HUDEP-2 (cell line): ENCODE data around the gene TMPRSS6.
A peak's percentile ranks its signal among the peaks of the same experiment; 100 is the strongest.

Source experiments
- DNase-seq, 76 experiments: peaks; one replicate each; lab custom pipeline; 2025; ENCODE audit not compliant: unreplicated experiment in 76 of 76; lab: John Stamatoyannopoulos, UW

Gene TMPRSS6

GRCh38 chr22:37119872-37120271 lies 10.4 kb upstream of the TMPRSS6 start:
- no peak for DNase-seq

GRCh38 chr22:37118083-37118482 lies 8.6 kb upstream of the TMPRSS6 start:
- DNase-seq = no peak

- DNase-seq = no peak
These were observed 7.6 kb upstream of the TMPRSS6 start for GRCh38 chr22:37117092-37117491.

GRCh38 chr22:37115032-37115431 lies 5.5 kb upstream of the TMPRSS6 start:
- no peak for DNase-seq

GRCh38 chr22:37113757-37114156 lies 4.2 kb upstream of the TMPRSS6 start:
- DNase-seq = no peak

DNA sequence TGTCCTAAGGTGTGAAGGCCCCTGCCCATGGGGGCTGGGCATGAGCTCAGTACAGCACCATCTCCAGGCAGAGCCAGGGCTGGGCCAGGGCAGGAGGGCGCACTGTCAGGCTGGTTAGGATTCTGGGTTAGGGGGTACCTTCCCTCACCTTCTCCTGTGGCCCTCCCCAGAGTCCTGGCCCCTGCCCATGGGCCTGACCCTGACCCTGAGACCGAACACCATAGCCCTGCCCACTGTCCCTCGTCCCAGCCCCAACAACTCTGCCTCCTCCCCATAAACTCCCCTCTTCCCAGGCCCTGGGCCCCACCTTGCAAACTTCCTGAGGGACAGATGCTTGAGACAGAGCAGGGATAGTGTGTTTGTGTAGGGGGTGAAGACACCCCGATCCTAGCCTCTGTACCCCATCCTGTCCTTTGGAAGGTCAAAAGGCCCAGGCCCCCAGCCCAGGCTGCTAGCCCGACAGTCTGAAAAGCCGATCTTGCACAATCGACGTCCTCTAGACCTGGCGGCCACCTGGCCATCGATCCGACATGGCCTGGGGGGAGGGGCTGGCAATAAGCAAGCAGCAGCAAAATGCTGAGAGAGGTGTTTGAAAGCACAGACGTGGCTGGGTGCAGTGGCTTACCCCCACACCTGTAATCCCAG lies 2.7 kb upstream of the TMPRSS6 start:
- DNase-seq = no peak

DNA sequence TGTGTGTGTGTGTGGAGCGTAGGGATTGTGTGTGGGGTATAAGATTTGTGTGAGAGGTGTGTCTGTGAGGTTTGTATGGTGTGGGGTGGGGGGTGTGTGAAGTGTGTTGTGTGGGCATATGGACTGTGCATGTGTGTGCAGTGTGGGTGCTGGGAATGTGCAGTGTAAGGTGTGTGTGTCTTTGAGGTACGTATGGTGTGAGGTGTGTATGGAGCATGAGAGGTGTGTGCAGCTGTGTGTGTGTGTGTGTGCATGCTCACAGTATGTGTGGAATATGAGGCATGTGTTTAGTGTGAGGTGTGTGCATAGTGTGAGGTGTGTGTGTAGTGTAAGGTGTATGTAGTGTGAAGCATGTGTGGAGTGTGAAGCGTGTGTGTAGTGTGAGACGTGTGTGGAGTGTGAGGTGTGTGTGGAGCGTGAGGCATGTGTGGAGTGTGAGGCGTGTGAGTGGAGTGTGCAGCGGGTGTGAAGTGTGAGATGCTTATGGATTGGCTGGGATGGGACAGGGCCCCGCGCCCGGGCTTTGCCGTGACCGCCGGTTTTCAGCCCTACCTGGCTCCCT lies 1.7 kb upstream of the TMPRSS6 start:
- no peak for DNase-seq

- no peak for DNase-seq
These were observed 1.5 kb downstream of the TMPRSS6 start for GRCh38 chr22:37107816-37108621.

- DNase-seq = no peak
These were observed 3.5 kb downstream of the TMPRSS6 start for GRCh38 chr22:37105990-37106389.

GRCh38 chr22:37105154-37105553 lies 4.4 kb downstream of the TMPRSS6 start:
- no peak for DNase-seq

GRCh38 chr22:37103656-37104452 lies 5.7 kb downstream of the TMPRSS6 start:
- DNase-seq = no peak

DNA sequence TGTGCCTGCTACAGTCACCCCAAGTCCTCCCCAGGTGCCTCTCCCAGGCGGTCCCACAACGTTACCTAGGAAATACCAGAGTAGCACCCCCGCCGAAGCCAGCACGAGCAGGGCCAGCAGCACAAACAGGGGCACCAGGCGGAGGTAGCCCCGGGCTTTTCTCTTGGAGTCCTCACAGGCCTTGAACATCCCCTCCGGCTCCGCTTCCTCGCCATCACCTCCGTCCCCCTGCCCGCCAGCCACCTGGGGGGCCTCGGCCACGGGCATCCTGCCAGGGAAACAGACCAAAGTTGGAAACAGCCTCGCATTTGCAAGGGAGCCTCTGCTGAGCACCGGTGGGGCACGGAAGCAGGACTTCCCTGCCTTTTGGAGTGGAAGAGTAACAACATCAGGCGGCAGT lies 6.4 kb downstream of the TMPRSS6 start:
- DNase-seq = no peak

GRCh38 chr22:37101311-37102066 lies 8.0 kb downstream of the TMPRSS6 start:
- no peak for DNase-seq

- peak in 57 of 76 experiments; percentile 6 to 72 (median 37) for DNase-seq
These were observed 8.9 kb downstream of the TMPRSS6 start for GRCh38 chr22:37100589-37101127.

DNA sequence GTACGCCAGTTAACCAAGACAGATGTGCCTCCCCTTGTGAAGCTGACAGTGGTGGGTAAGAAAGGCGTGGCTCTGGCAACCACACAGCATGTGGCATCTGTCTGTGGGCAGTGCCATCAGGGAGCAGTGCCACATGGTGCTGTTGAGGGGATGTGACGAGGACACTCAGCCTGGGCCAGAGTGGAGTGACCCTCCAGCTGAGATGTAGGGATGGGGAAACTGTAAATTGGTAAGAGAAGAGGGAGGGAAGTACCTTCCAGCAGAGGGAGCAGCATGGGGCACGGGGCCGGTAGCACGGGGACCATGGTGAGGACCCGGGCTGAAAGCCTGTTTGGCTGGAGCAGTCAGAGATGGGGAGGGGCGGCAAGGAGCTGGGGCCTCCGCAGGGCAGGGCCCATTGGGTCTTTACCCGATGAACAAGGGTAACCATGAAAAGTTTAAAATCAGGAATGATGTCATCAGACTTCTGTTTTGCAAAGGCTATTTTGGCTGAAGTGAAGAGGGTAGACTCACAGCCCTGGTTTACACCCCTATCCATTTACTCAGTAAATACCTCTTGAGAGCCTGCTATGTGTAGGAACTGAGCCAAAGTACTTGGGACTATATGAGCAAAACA lies 10.4 kb downstream of the TMPRSS6 start:
- DNase-seq = peak in 2 of 76 experiments; percentile 3 to 9

DNA sequence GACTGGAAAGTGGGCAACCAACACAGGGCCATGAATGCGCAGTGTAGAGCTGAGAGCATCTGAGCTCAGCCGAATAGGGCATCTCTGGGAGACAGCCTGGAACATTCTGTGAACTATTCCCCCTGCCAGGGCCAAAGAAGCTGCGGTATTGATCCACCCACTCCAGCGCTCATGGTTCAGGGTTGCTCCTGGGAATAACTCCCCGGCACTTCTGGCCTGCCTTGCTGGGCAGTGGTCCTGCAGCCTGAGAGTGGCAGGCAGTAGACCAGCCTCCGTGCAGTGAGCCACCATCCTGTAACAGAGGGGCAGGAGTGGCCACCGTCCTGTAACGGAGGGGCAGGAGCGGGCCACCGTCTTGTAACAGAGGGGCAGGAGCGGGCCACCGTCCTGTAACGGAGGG lies 12.2 kb downstream of the TMPRSS6 start:
- no peak for DNase-seq

- DNase-seq = no peak
These were observed 14.4 kb downstream of the TMPRSS6 start for GRCh38 chr22:37095113-37095512.

DNA sequence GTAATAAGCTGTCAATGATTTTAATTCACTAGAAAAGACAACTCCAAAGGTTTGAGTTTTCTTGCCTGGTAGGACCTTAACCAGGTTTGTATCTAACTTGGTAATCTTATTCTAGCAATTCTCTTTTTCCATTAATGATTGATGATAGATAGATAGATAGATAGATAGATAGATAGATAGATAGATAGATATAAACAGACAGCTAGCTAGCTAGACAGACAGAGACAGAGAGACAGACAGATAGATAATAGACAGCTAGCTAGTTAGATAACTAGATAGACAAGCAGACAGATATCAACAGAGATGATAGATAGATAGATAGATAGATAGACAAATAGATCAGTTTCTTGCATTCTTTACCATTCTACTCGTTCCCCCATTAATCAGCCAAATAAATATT lies 15.3 kb downstream of the TMPRSS6 start:
- no peak for DNase-seq

DNA sequence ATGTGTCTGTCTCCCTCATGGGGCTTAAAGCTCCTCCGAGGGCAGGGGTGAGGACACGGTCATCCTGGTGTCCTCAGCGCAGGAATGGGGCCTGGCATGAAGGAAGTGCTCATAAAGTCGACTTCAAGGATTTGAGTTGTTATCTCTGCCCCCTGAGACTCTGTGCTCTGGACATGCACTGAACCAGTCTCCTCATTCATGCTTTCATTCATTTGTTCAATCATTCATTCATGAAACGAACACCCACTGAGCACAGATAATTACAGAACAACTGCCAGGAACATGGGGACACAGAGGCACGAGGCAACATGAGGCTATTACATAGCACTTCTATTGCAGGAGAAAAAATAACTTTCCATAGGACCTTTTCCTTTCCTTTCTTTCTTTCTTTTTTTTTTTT lies 16.5 kb downstream of the TMPRSS6 start:
- no peak for DNase-seq

- DNase-seq = no peak
These were observed 17.5 kb downstream of the TMPRSS6 start for GRCh38 chr22:37091994-37092393.
